ENCODE results near the gene AGBL3.

- TF ChIP-seq SRSF7 (optimal IDR thresholded peaks at IDR 0.05; ENCODE audit: low read depth, low read length) = no peak
- TF ChIP-seq PTBP1 (IDR thresholded peaks at IDR 0.05; ENCODE audit: low read depth, low read length) = no peak
- no peak for TF ChIP-seq RBM22 (IDR thresholded peaks at IDR 0.05; ENCODE audit: low read depth, low read length, poor library complexity, severe bottlenecking)
These were observed 102.3 kb downstream of the AGBL3 start for GRCh38 chr7:135088566-135088965.
